Measurements from ENCODE around the gene CYFIP1. TPM values are rescaled to one million over a fixed set of nuclear protein-coding genes. Genes with fewer than 3 reads are reported as not detected.

CYFIP1 gene
- total RNA-seq, 1 experiment from 2014 or later = 143 TPM

- Histone ChIP-seq H3K4me1 (ENCODE audit: control insufficient read depth in 1 of 2, insufficient read depth in 2 of 2, low read length in 2 of 2) (no peaks in the 10 kb centered on the region), H3K27ac (ENCODE audit: low read depth, low read length) (no peak overlapping the region), H2AFZ (ENCODE audit: low read depth, low read length, poor library complexity, severe bottlenecking) (no peak overlapping the region), H3K4me2 (ENCODE audit: low read length) (no peak overlapping the region), H3K4me3 (replicated peaks in 1 of 2; ENCODE audit: low read depth in 1 of 2, low read length in 2 of 2) (no peak overlapping the region), H3K36me3 (ENCODE audit: control insufficient read depth in 1 of 2, insufficient read depth in 2 of 2, low read length in 2 of 2) (peaks cover 13 to 33% of the 10 kb centered on the region in 2 experiments), H3K9me2 (ENCODE audit: insufficient read depth) (no peaks in the 10 kb centered on the region), H3K27me3 (ENCODE audit: insufficient read depth, low read length) (no peaks in the 10 kb centered on the region), H3K79me2 (ENCODE audit: insufficient read depth, low read length) (peaks cover 48% of the 10 kb centered on the region), H3K9me3 (ENCODE audit: control insufficient read depth in 1 of 2, insufficient read depth in 1 of 2, low read depth in 1 of 2, low read length in 2 of 2) (no peaks in the 10 kb centered on the region), H4K20me1 (ENCODE audit: insufficient read depth) (no peaks in the 10 kb centered on the region), H3K9ac (ENCODE audit: low read length) (no peak overlapping the region)
- ChIA-PET POLR2A (no interaction called here), RAD21 (ENCODE audit: low non-redundant PET in 1 of 2, low total read pairs in 2 of 2, uncharacterized antibody in 2 of 2, unreplicated experiment in 2 of 2) (no interaction called here), CTCF (no interaction called here)
- intact Hi-C loops (cut with micrococcal nuclease) = no loop called here
- DNase-seq (ENCODE audit: low read depth, low spot score) (no peak), ATAC-seq (no peak)
- BruUV-seq (replicated peaks) = no TSS peak
- TF ChIP-seq RAD21 (IDR thresholded peaks at IDR 0.05; ENCODE audit: low read depth) = no peak
- TF ChIP-seq, protein P1, sequence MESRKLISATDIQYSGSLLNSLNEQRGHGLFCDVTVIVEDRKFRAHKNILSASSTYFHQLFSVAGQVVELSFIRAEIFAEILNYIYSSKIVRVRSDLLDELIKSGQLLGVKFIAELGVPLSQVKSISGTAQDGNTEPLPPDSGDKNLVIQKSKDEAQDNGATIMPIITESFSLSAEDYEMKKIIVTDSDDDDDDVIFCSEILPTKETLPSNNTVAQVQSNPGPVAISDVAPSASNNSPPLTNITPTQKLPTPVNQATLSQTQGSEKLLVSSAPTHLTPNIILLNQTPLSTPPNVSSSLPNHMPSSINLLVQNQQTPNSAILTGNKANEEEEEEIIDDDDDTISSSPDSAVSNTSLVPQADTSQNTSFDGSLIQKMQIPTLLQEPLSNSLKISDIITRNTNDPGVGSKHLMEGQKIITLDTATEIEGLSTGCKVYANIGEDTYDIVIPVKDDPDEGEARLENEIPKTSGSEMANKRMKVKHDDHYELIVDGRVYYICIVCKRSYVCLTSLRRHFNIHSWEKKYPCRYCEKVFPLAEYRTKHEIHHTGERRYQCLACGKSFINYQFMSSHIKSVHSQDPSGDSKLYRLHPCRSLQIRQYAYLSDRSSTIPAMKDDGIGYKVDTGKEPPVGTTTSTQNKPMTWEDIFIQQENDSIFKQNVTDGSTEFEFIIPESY (IDR thresholded peaks at IDR 0.05; ENCODE audit: extremely low read depth, insufficient replicate concordance, low read length) = no peak
- TF ChIP-seq EZH2phosphoT487 (IDR thresholded peaks at IDR 0.05; ENCODE audit: borderline replicate concordance) = no peak
- TF ChIP-seq FOSL1 (IDR thresholded peaks at IDR 0.05; ENCODE audit: low read depth) = no peak
Measured at GRCh38 chr15:22861161-22861560, 119.0 kb downstream of the CYFIP1 start.

DNA sequence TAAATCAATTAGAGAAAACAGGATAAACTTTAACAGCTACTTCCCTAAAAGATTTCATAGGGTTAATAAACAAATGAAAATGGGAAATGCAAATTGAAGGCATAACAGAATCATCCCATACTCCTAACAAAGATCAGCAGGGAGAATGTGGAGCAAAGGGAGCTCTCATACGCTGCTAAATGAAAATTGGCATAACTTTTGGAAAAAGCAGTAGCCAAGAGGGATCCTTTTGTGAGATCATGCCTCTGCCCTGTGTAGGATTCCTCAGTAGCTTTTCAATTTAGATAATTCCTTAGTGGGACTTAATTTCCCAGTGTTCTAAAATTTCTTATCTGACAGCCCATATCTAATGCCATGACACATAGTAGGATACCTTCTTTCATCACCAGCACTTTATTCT, 123.5 kb downstream of the CYFIP1 start:
- intact Hi-C loops (cut with micrococcal nuclease) = no loop called here
- Histone ChIP-seq H3K9me3 (ENCODE audit: control insufficient read depth in 1 of 2, insufficient read depth in 1 of 2, low read depth in 1 of 2, low read length in 2 of 2) (no peaks in the 10 kb centered on the region), H3K27ac (ENCODE audit: low read depth, low read length) (no peak overlapping the region), H4K20me1 (ENCODE audit: insufficient read depth) (no peaks in the 10 kb centered on the region), H3K9ac (ENCODE audit: low read length) (no peak overlapping the region), H3K4me2 (ENCODE audit: low read length) (no peak overlapping the region), H3K79me2 (ENCODE audit: insufficient read depth, low read length) (peaks cover 45% of the 10 kb centered on the region), H2AFZ (ENCODE audit: low read depth, low read length, poor library complexity, severe bottlenecking) (no peak overlapping the region), H3K36me3 (ENCODE audit: control insufficient read depth in 1 of 2, insufficient read depth in 2 of 2, low read length in 2 of 2) (peaks cover 25 to 35% of the 10 kb centered on the region in 2 experiments), H3K27me3 (ENCODE audit: insufficient read depth, low read length) (no peaks in the 10 kb centered on the region), H3K9me2 (ENCODE audit: insufficient read depth) (no peaks in the 10 kb centered on the region), H3K4me3 (replicated peaks in 1 of 2; ENCODE audit: low read depth in 1 of 2, low read length in 2 of 2) (no peak overlapping the region), H3K4me1 (ENCODE audit: control insufficient read depth in 1 of 2, insufficient read depth in 2 of 2, low read length in 2 of 2) (no peaks in the 10 kb centered on the region)
- no peak for ATAC-seq
- ChIA-PET CTCF (no interaction called here), POLR2A (no interaction called here), RAD21 (ENCODE audit: low non-redundant PET in 1 of 2, low total read pairs in 2 of 2, uncharacterized antibody in 2 of 2, unreplicated experiment in 2 of 2) (no interaction called here)
- DNase-seq (ENCODE audit: low read depth, low spot score) = no peak
- TF ChIP-seq YY1 (IDR thresholded peaks at IDR 0.05; ENCODE audit: extremely low read depth, insufficient replicate concordance, low read depth, low read length) (no peak), SIN3A (IDR thresholded peaks at IDR 0.05; ENCODE audit: low read depth) (no peak), POLR2AphosphoS5 (IDR thresholded peaks at IDR 0.05; ENCODE audit: low read depth, low read length) (no peak), SP1 (IDR thresholded peaks at IDR 0.05; ENCODE audit: low read depth) (no peak), ELF1 (IDR thresholded peaks at IDR 0.05; ENCODE audit: borderline replicate concordance, low read depth) (no peak), ZFX (IDR thresholded peaks at IDR 0.05) (no peak), EGR1 (IDR thresholded peaks at IDR 0.05; ENCODE audit: low read depth) (no peak)
- no TSS peak for BruUV-seq (replicated peaks)

Measured in HCT116 (cell line).